GM12878 (cell line): ENCODE measurements around the gene IGHMBP2. TPM values are rescaled to one million over a fixed set of nuclear protein-coding genes. Genes with fewer than 3 reads are reported as not detected.

Experiments
- ATAC-seq: fragments of 200-7000 bp; cut with Tn5 transposase; 3 replicates; pipeline ENCODE4 v1.9.1; 2020; ENCODE audit warnings: mild to moderate bottlenecking, moderate library complexity
- BruUV-seq: library from RNA; stranded (reverse); fragments of 400-500 nt; replicated peaks from 2 replicates; lab custom pipeline; 2021; lab: Mats Ljungman, UMichigan
- CTCF ChIA-PET: fragments of 300-600 bp; sonication (Branson Sonifier 250); formaldehyde crosslinking; extraction: SDS; loops from one replicate; lab custom pipeline; 2021; ENCODE audit warnings: inconsistent platforms; lab: Yijun Ruan, JAX
- POLR2A ChIA-PET: fragments of 350-600 bp; formaldehyde crosslinking; extraction: SDS; loops from one replicate; lab custom pipeline; 2021; ENCODE audit warnings: inconsistent platforms; lab: Charles Lee
- RAD21 ChIA-PET: fragments of 300-600 bp; sonication (Branson Sonifier 250); formaldehyde crosslinking; loops from one replicate; lab custom pipeline; 2023; ENCODE audit warnings: antibody characterized with exemption; ENCODE audit not compliant: unreplicated experiment; lab: Charles Lee
- SMC1A ChIA-PET: fragments of 300-600 bp; sonication (Branson Sonifier 250); formaldehyde crosslinking; loops from one replicate; lab custom pipeline; 2023; ENCODE audit not compliant: unreplicated experiment, uncharacterized antibody; lab: Charles Lee
- DNase-seq: peaks from one replicate; pipeline ENCODE4 v3.0.0-alpha.2; 2011; ENCODE audit warnings: low read depth, low spot score
- FAIRE-seq: peaks from 3 replicates; lab custom pipeline; 2011; peaks lifted over from hg19 to GRCh38; lab: Jason Lieb, UNC
- H2AFZ ChIP-seq: 2 replicates; pipeline ENCODE4 v1.6.0; 2011; ENCODE audit warnings: low read depth, low read length, control low read depth; ENCODE audit not compliant: control insufficient read depth
- H3K27ac ChIP-seq: 2 replicates; pipeline ENCODE4 v1.5.1; 2011; ENCODE audit warnings: control low read depth; ENCODE audit not compliant: control insufficient read depth, insufficient read depth
- H3K27me3 ChIP-seq, 2 experiments: replicated peaks in 1 of 2; 2 replicates each; pipeline versions ENCODE4 v1.6.0 to v1.6.1; 2011; ENCODE audit warnings: low read length in 1 of 2; ENCODE audit not compliant: control insufficient read depth in 2 of 2, insufficient read depth in 2 of 2
- H3K36me3 ChIP-seq, 2 experiments: 2 replicates each; pipeline ENCODE4 v1.5.1; 2011; ENCODE audit warnings: low read length in 1 of 2; ENCODE audit not compliant: control insufficient read depth in 2 of 2, insufficient read depth in 2 of 2
- H3K4me1 ChIP-seq: 2 replicates; pipeline ENCODE4 v1.6.1; 2011; ENCODE audit warnings: mild to moderate bottlenecking, low read length, moderate library complexity, mixed read lengths; ENCODE audit not compliant: control insufficient read depth, insufficient read depth
- H3K4me2 ChIP-seq: 2 replicates; pipeline ENCODE4 v1.6.0; 2011; ENCODE audit warnings: control low read depth; ENCODE audit not compliant: control insufficient read depth, insufficient read depth
- H3K4me3 ChIP-seq: fragments of 200-600 bp; sonication (generic); 2 replicates; pipeline ENCODE4 v1.5.1; 2016
- H3K79me2 ChIP-seq: 2 replicates; pipeline ENCODE4 v1.6.0; 2011; ENCODE audit warnings: low read length; ENCODE audit not compliant: control insufficient read depth, insufficient read depth
- H3K9ac ChIP-seq: 2 replicates; pipeline ENCODE4 v1.8.0; 2011; ENCODE audit warnings: low read length, control low read depth, mixed read lengths; ENCODE audit not compliant: control insufficient read depth, insufficient read depth
- H3K9me3 ChIP-seq: replicated peaks from 3 replicates; pipeline ENCODE4 v1.5.1; 2011; ENCODE audit warnings: mild to moderate bottlenecking, low read length; ENCODE audit not compliant: control insufficient read depth, insufficient read depth
- H4K20me1 ChIP-seq: 2 replicates; pipeline ENCODE4 v1.6.0; 2011; ENCODE audit not compliant: control insufficient read depth, insufficient read depth
- BHLHE40 ChIP-seq, 2 experiments: fragments of 450-650 bp in 1 of 2; IDR thresholded peaks; 2 replicates each; pipeline ENCODE4 v1.6.1; 2011 to 2017; ENCODE audit warnings: low read depth in 2 of 2, borderline replicate concordance in 1 of 2, improper control_type of control experiment in 1 of 2, low read length in 1 of 2, mild to moderate bottlenecking in 1 of 2
- BRCA1 ChIP-seq: IDR thresholded peaks from 2 replicates; pipeline ENCODE4 v1.6.1; 2011; ENCODE audit warnings: low read depth, low read length, improper control_type of control experiment
- GATAD2B ChIP-seq: fragments of 450-650 bp; conservative IDR thresholded peaks from 2 replicates; pipeline ENCODE4 v1.6.1; 2017; ENCODE audit warnings: low read depth, mild to moderate bottlenecking, moderate library complexity
- JUND ChIP-seq: IDR thresholded peaks from 2 replicates; pipeline ENCODE4 v1.6.1; 2012; ENCODE audit warnings: low read depth, mild to moderate bottlenecking, low read length, improper control_type of control experiment, moderate library complexity
- MTA2 ChIP-seq: fragments of 450-650 bp; IDR thresholded peaks from 2 replicates; pipeline ENCODE4 v1.6.1; 2016; ENCODE audit warnings: low read depth, mild to moderate bottlenecking, moderate library complexity
- RELA ChIP-seq: fragments of 450-650 bp; IDR thresholded peaks from 2 replicates; pipeline ENCODE4 v1.8.0; 2014; ENCODE audit warnings: borderline replicate concordance; ENCODE audit not compliant: partially characterized antibody
- SMARCA5 ChIP-seq: fragments of 450-650 bp; IDR thresholded peaks from 2 replicates; pipeline ENCODE4 v1.6.1; 2017; ENCODE audit warnings: mild to moderate bottlenecking
- TCF7 ChIP-seq: IDR thresholded peaks from 2 replicates; pipeline ENCODE4 v1.6.1; 2014; ENCODE audit warnings: antibody characterized with exemption, borderline replicate concordance
- WGBS: methylation state at CpG from one replicate; pipeline ENCODE4 v1.1.6; 2016; ENCODE audit warnings: low lambda C conversion rate; ENCODE audit not compliant: insufficient replicate concordance, insufficient coverage; ENCODE audit errors: missing lambda C conversion rate; 5-methylcytosine and 5-hydroxymethylcytosine counted together
- in situ Hi-C: fragments of 300-500 bp; cut with MboI; formaldehyde crosslinking; loops from 9 replicates; pipeline ENCODE4 v1.14.3; 2018; ENCODE audit warnings: mixed read lengths
- intact Hi-C: fragments of 100-400 bp; cut with micrococcal nuclease; formaldehyde crosslinking; loops from one replicate; pipeline ENCODE4 v1.14.2; 2022; ENCODE audit not compliant: unreplicated experiment
- polyA plus RNA-seq, 11 experiments: library from polyadenylated mRNA; depleted of rRNA in 4 of 11; unstranded in 6 of 11; stranded (reverse) in 5 of 11; fragments of >200 nt; fragmentation: Nextera tagmentation in 4 of 11; fragmentation: Illumina TruSeq in 1 of 11; extraction: Ambion mirVana in 4 of 11; extraction: Trizol in 1 of 11; gene quantifications; 1 replicate in 1 of 11; 2 replicates in 10 of 11; pipeline versions ENCODE4 v1.2.1 to v1.2.3, GENCODE V29; 2011 to 2016; ENCODE audit warnings: inconsistent platforms in 2 of 11, missing spikeins in 2 of 11, low read depth in 1 of 11
- total RNA-seq, 4 experiments: library from RNA; depleted of rRNA in 3 of 4; stranded (reverse); fragments of >200 nt in 3 of 4; fragmentation: Illumina TruSeq in 1 of 4; extraction: Trizol in 1 of 4; gene quantifications; 2 replicates each; pipeline versions ENCODE4 v1.2.1 to v1.2.3, GENCODE V29; 2013 to 2021
- TF ChIP-seq, protein P1 (sequence below), 3 experiments: IDR thresholded peaks in 2 of 3; conservative IDR thresholded peaks in 1 of 3; 2 replicates each; pipeline ENCODE4 v1.5.1; 2011; ENCODE audit warnings: low read depth in 3 of 3, low read length in 3 of 3, mild to moderate bottlenecking in 3 of 3, control low read depth in 2 of 3, moderate library complexity in 2 of 3, inconsistent platforms in 1 of 3, mixed read lengths in 1 of 3; ENCODE audit not compliant: control insufficient read depth in 2 of 3, insufficient read depth in 1 of 3; ENCODE audit errors: extremely low read depth in 1 of 3

The IGHMBP2 gene
- total and polyA plus RNA-seq, 10 of the 15 experiments (the other 5 are each of a cell fraction or from before 2014, with no cell fraction given) = 1.4 to 20.1 (median 11.2) TPM

DNA sequence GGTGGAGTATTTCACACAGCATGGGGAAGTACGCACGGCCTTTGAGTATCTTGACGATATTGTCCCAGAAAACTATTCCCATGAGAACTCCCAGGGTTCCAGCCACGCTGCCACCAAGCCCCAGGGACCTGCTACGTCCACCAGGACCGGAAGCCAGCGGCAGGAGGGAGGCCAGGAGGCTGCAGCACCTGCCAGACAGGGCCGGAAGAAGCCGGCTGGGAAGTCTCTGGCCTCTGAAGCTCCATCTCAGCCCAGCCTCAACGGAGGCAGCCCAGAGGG, 32.6 kb downstream of the IGHMBP2 start:
- ATAC-seq = no peak
- ChIA-PET CTCF (no interaction called here), SMC1A (no interaction called here), RAD21 (no interaction called here), POLR2A (no interaction called here)
- Histone ChIP-seq H3K4me2 (no peak overlapping the region), H4K20me1 (no peaks in the 10 kb centered on the region), H3K36me3 (peaks cover 2 to 27% of the 10 kb centered on the region in 2 experiments; a peak in 3 of 4 replicates), H3K4me3 (no peak overlapping the region), H3K4me1 (no peaks in the 10 kb centered on the region), H2AFZ (no peak overlapping the region), H3K79me2 (no peaks in the 10 kb centered on the region), H3K9me3 (no peaks in the 10 kb centered on the region), H3K27me3 (no peaks in the 10 kb centered on the region), H3K27ac (no peak overlapping the region), H3K9ac (no peak overlapping the region)
- intact Hi-C loops (no loop called here), in situ Hi-C loops (no loop called here)
- no peak for DNase-seq
- no TSS peak for BruUV-seq
- WGBS = 90% methylated on average over 10 of the region's 10 CpGs
- FAIRE-seq = no peak
- TF ChIP-seq, protein P1, sequence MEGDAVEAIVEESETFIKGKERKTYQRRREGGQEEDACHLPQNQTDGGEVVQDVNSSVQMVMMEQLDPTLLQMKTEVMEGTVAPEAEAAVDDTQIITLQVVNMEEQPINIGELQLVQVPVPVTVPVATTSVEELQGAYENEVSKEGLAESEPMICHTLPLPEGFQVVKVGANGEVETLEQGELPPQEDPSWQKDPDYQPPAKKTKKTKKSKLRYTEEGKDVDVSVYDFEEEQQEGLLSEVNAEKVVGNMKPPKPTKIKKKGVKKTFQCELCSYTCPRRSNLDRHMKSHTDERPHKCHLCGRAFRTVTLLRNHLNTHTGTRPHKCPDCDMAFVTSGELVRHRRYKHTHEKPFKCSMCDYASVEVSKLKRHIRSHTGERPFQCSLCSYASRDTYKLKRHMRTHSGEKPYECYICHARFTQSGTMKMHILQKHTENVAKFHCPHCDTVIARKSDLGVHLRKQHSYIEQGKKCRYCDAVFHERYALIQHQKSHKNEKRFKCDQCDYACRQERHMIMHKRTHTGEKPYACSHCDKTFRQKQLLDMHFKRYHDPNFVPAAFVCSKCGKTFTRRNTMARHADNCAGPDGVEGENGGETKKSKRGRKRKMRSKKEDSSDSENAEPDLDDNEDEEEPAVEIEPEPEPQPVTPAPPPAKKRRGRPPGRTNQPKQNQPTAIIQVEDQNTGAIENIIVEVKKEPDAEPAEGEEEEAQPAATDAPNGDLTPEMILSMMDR (IDR thresholded peaks at IDR 0.05 in 2 of 3, conservative IDR thresholded peaks at IDR 0.05 in 1 of 3; ENCODE audit: control insufficient read depth in 2 of 3, extremely low read depth in 1 of 3, insufficient read depth in 1 of 3, low read depth in 3 of 3, low read length in 3 of 3) = no peak
- TF ChIP-seq BRCA1 (no peak), JUND (no peak), BHLHE40 (IDR thresholded peaks at IDR 0.05; ENCODE audit: borderline replicate concordance in 1 of 2, low read depth in 2 of 2, low read length in 1 of 2) (no peak), MTA2 (no peak), GATAD2B (no peak), SMARCA5 (no peak), TCF7 (no peak), RELA (no peak)
